Heart right ventricle (tissue), 16 donors: ENCODE results near the gene CCND2. TPM values are rescaled to one million over a fixed set of nuclear protein-coding genes. Genes with fewer than 3 reads are reported as not detected.

Experiments used
- ATAC-seq, 8 donors: fragments of 200-7000 bp; cut with Tn5 transposase; one replicate each; pipeline ENCODE4 v1.9.1; 2020; ENCODE audit warnings: mild to moderate bottlenecking in 8 of 8, moderate library complexity in 8 of 8, moderate number of reproducible peaks in 1 of 8
- DNase-seq, 2 donors: peaks; one replicate each; pipeline ENCODE4 v3.0.0-alpha.2; 2020
- H3K27ac ChIP-seq, 10 donors: fragments of 200-600 bp; sonication (generic) in 2 of 10; one replicate each; pipeline versions ENCODE4 v1.5.0 to v1.8.0; 2020 to 2022; ENCODE audit warnings: mild to moderate bottlenecking in 3 of 10
- H3K27me3 ChIP-seq, 7 donors: fragments of 200-600 bp; one replicate each; pipeline ENCODE4 v1.8.0; 2021 to 2022; ENCODE audit warnings: mild to moderate bottlenecking in 2 of 7
- H3K36me3 ChIP-seq, 9 donors: fragments of 200-600 bp; sonication (generic) in 1 of 9; one replicate each; pipeline versions ENCODE4 v1.5.0 to v1.8.0; 2020 to 2022; ENCODE audit warnings: mild to moderate bottlenecking in 2 of 9
- H3K4me1 ChIP-seq, 9 donors: fragments of 200-600 bp; sonication (generic) in 1 of 9; one replicate each; pipeline versions ENCODE4 v1.5.0 to v1.8.0; 2020 to 2022; ENCODE audit warnings: mild to moderate bottlenecking in 4 of 9
- H3K4me3 ChIP-seq, 10 donors: fragments of 200-600 bp; sonication (generic) in 2 of 10; one replicate each; pipeline versions ENCODE4 v1.5.0 to v1.8.0; 2020 to 2022; ENCODE audit warnings: mild to moderate bottlenecking in 7 of 10, moderate library complexity in 2 of 10
- H3K9me3 ChIP-seq, 11 donors: fragments of 200-600 bp in 10 of 11; sonication (generic) in 2 of 11; one replicate each; pipeline versions ENCODE4 v1.5.0 to v1.8.0; 2013 to 2022; ENCODE audit warnings: mild to moderate bottlenecking in 2 of 11, control low read depth in 1 of 11, moderate library complexity in 1 of 11
- CTCF ChIP-seq, 9 donors: fragments of 200-600 bp; sonication (generic) in 2 of 9; IDR thresholded peaks; one replicate each; pipeline versions ENCODE4 v1.5.0 to v1.8.0; 2021 to 2022; ENCODE audit warnings: antibody characterized with exemption in 9 of 9, mild to moderate bottlenecking in 5 of 9, moderate library complexity in 1 of 9
- WGBS, 2 donors: extraction: QIAGEN DNeasy Blood & Tissue Kit; methylation state at CpG; one replicate each; pipeline ENCODE4 v1.1.7; 2013; ENCODE audit warnings: inconsistent platforms in 1 of 2; 5-methylcytosine and 5-hydroxymethylcytosine counted together
- intact Hi-C, 10 donors: fragments of 100-400 bp; cut with DNase I; formaldehyde crosslinking; loops; one replicate each; pipeline versions ENCODE4 v1.11.1 to v1.14.2; 2022
- polyA plus RNA-seq, 2 donors: library from polyadenylated mRNA; stranded (reverse); fragments of 200-250 nt; gene quantifications; one replicate each; pipeline ENCODE4 v1.2.3, GENCODE V29; 2013
- total RNA-seq, 10 donors: library from RNA; stranded (reverse); fragmentation: NEBNext Ultra II Directional in 3 of 10; extraction: Animal tissue kit (Norgen Biotek cat#: 25700) in 3 of 10; gene quantifications; one replicate each; pipeline versions ENCODE4 v1.2.1 to v1.2.4, GENCODE V29; 2021 to 2023
- donor health status: Arrhythmogenic right ventricular cardiomyopathy.
- donor health status: ischemic (EF 13 %, LVEDD 7.1; RV severe dilation, severe dysfunction).
- donor health status: healthy with polysubstance abuse.
- donor health status: DM: no; HTN: yes; CAD: no.
- donor health status: DM: no; HTN: no; CAD: no.
- donor health status: ischemic (EF 25% LVEDD 6.9; RV normal size, moderate dysfunction).
- donor health status: ischemic (EF 25% LVEDD 5.7; RV mildly dilated, moderate dysfunction).
- donor health status: healthy.
- donor health status: DM: yes; HTN: yes; CAD: no.
- donor health status: Ischemic cardiomyopathy.
- donor health status: ischemic (EF 35%, LVEDD 5.7; RV mildly dilated, moderate dysfunction).
- donor health status: nonischemic (EF 11% LVEDD 7.7; RV severe dilation, severe dysfunction).
- donor health status: DM: yes; HTN: yes; CAD: no.
- donor health status: PGD.
- donor health status: ischemic (EF 29% LVEDD 5.4; RV normal size, mild dysfunction).
- donor health status: nonischemic (EF 23%, LVEDD 6.1; RV moderate dilation, normal function).

CCND2 gene
- total and polyA plus RNA-seq, 12 donors, result 27.5 to 515 (median 286) TPM

- Histone ChIP-seq H3K4me1 (peaks cover 5 to 50% (median 41%) of the 10 kb centered on the region in 9 donors), H3K36me3 (no peaks in the 10 kb centered on the region), H3K9me3 (no peaks in the 10 kb centered on the region), H3K27ac (peak overlapping the region; percentile 47 to 98 (median 93)), H3K27me3 (peaks cover 0 to 72% (median 5%) of the 10 kb centered on the region in 7 donors), H3K4me3 (peak overlapping the region; percentile 44 to 95 (median 86))
- TF ChIP-seq CTCF (IDR thresholded peaks at IDR 0.05), result peak in 7 of 9 donors; percentile 20 to 49 (median 34)
- WGBS, 2 donors, result 1% methylated on average over 55 to 73 of the region's 73 CpGs
- peak; percentile 8 to 57 (median 46) for ATAC-seq
- peak; percentile 85 to 94 for DNase-seq
- intact Hi-C loops, result loop anchor here in 3 of 10 donors (2.0 to 10.0 kb wide), 3 partner anchors 105 to 271 kb away; no protein-coding TSS in a partner anchor
Measured at GRCh38 chr12:4269279-4269991, 4.1 kb upstream of the CCND2 start.

- peaks cover 0 to 80% (median 5%) of the 10 kb centered on the region in 7 donors for H3K27me3 ChIP-seq
- no peak for TF ChIP-seq CTCF (IDR thresholded peaks at IDR 0.05)
- peak overlapping the region in 9 of 10 donors; percentile 57 to 98 (median 96) for H3K27ac ChIP-seq
- DNase-seq (peak in 1 of 2 donors; percentile 32), ATAC-seq (no peak)
- peaks cover 5 to 50% (median 41%) of the 10 kb centered on the region in 9 donors for H3K4me1 ChIP-seq
- peak overlapping the region; percentile 44 to 95 (median 86) for H3K4me3 ChIP-seq
- intact Hi-C loops, result loop anchor here in 5 of 10 donors (5.0 to 10.0 kb wide), 4 partner anchors 125 to 385 kb away; no protein-coding TSS in a partner anchor
- H3K36me3 ChIP-seq, result no peaks in the 10 kb centered on the region
- 10 to 17% methylated on average over 39 of the region's 39 CpGs for WGBS, 2 donors
- no peaks in the 10 kb centered on the region for H3K9me3 ChIP-seq
Measured at GRCh38 chr12:4270016-4270830, 3.3 kb upstream of the CCND2 start.

- TF ChIP-seq CTCF (IDR thresholded peaks at IDR 0.05), result no peak
- Histone ChIP-seq H3K4me1 (peaks cover 5 to 57% (median 44%) of the 10 kb centered on the region in 9 donors), H3K4me3 (peak overlapping the region; percentile 27 to 95 (median 86)), H3K9me3 (no peaks in the 10 kb centered on the region), H3K36me3 (peaks cover 0 to 1% (median 0%) of the 10 kb centered on the region in 9 donors), H3K27me3 (peaks cover 0 to 85% (median 5%) of the 10 kb centered on the region in 7 donors), H3K27ac (peak overlapping the region in 9 of 10 donors; percentile 57 to 98 (median 96))
- WGBS, 2 donors, result 1% methylated on average over 50 to 52 of the region's 52 CpGs
- ATAC-seq, result peak in 2 of 8 donors; percentile 10 to 15
- intact Hi-C loops, result loop anchor here in 5 of 10 donors (5.0 to 10.0 kb wide), 4 partner anchors 126 to 386 kb away; no protein-coding TSS in a partner anchor
- peak; percentile 57 to 72 for DNase-seq
Measured at GRCh38 chr12:4270831-4271716, 2.5 kb upstream of the CCND2 start.
